Vagina (tissue), 2 donors: ENCODE data around the gene BASP1. TPM values are rescaled to one million over a fixed set of nuclear protein-coding genes. Genes with fewer than 3 reads are reported as not detected.
"Not testable (repeated sequence)": the region's sequence is repeated elsewhere in the genome, so short reads cannot be mapped to it uniquely, and the experiment has no call there.

Experiments used
- DNase-seq, 2 donors: peaks; one replicate each; pipeline ENCODE4 v3.0.0-alpha.2; 2017; ENCODE audit errors: extremely low spot score in 2 of 2
- H3K27ac ChIP-seq: fragments of 200-600 bp; sonication (generic); one replicate; pipeline ENCODE4 v1.5.1; 2019
- H3K27me3 ChIP-seq: fragments of 200-600 bp; sonication (generic); one replicate; pipeline ENCODE4 v1.5.1; 2019
- H3K36me3 ChIP-seq, 2 donors: fragments of 200-600 bp; sonication (generic); one replicate each; pipeline ENCODE4 v1.5.1; 2017 to 2019
- H3K4me1 ChIP-seq: fragments of 200-600 bp; sonication (generic); one replicate; pipeline ENCODE4 v1.5.1; 2019
- H3K4me3 ChIP-seq, 2 donors: fragments of 200-600 bp; sonication (generic); 1 replicate in 1 of 2; 2 replicates in 1 of 2; pipeline ENCODE4 v1.5.1; 2016 to 2019
- H3K9me3 ChIP-seq: fragments of 200-600 bp; sonication (generic); one replicate; pipeline ENCODE4 v1.5.1; 2019
- CTCF ChIP-seq, 3 experiments: fragments of 450-650 bp in 2 of 3; fragments of 200-600 bp in 1 of 3; sonication (generic) in 1 of 3; IDR thresholded peaks; one replicate each; pipeline ENCODE4 v1.5.1; 2017 to 2019; ENCODE audit warnings: antibody characterized with exemption in 3 of 3, mild to moderate bottlenecking in 2 of 3, moderate library complexity in 2 of 3
- POLR2A ChIP-seq, 2 donors: fragments of 450-650 bp; IDR thresholded peaks; one replicate each; pipeline ENCODE4 v1.6.1; 2017; ENCODE audit warnings: antibody characterized with exemption in 2 of 2, mild to moderate bottlenecking in 2 of 2, moderate library complexity in 2 of 2
- POLR2AphosphoS5 ChIP-seq, 2 donors: sonication (generic); formaldehyde crosslinking; IDR thresholded peaks; one replicate each; pipeline ENCODE4 v1.9.0; 2017; ENCODE audit warnings: antibody characterized with exemption in 2 of 2, mild to moderate bottlenecking in 2 of 2, low read depth in 1 of 2; ENCODE audit not compliant: insufficient read depth in 1 of 2
- intact Hi-C: fragments of 100-400 bp; cut with DNase I; formaldehyde crosslinking; loops from one replicate; pipeline ENCODE4 v1.15.1; 2023
- total RNA-seq: library from RNA; depleted of rRNA; stranded (reverse); fragments of >200 nt; gene quantifications from one replicate; pipeline ENCODE4 v1.2.3, GENCODE V29; 2016

BASP1 gene
- total RNA-seq, 1 donor from 2014 or later = 46.4 TPM

- no peaks in the 10 kb centered on the region for H3K9me3 ChIP-seq
- no peaks in the 10 kb centered on the region for H3K36me3 ChIP-seq
- intact Hi-C loops = no loop called here
- TF ChIP-seq POLR2A (IDR thresholded peaks at IDR 0.05) (no peak), POLR2AphosphoS5 (IDR thresholded peaks at IDR 0.05; ENCODE audit: insufficient read depth in 1 of 2, low read depth in 1 of 2) (no peak), CTCF (IDR thresholded peaks at IDR 0.05) (no peak)
- DNase-seq = no peak
- no peak overlapping the region for H3K27ac ChIP-seq
- peaks cover 29% of the 10 kb centered on the region for H3K4me1 ChIP-seq
- H3K27me3 ChIP-seq = no peaks in the 10 kb centered on the region
- H3K4me3 ChIP-seq = no peak overlapping the region
Measured at GRCh38 chr5:17305017-17305416, 87.6 kb downstream of the BASP1 start.

- TF ChIP-seq POLR2AphosphoS5 (IDR thresholded peaks at IDR 0.05; ENCODE audit: insufficient read depth in 1 of 2, low read depth in 1 of 2) (peak in 1 of 2 donors; percentile 64), POLR2A (IDR thresholded peaks at IDR 0.05) (no peak)
- Histone ChIP-seq H3K36me3 (no peaks in the 10 kb centered on the region), H3K4me1 (peaks cover 29% of the 10 kb centered on the region), H3K27me3 (no peaks in the 10 kb centered on the region), H3K27ac (peak overlapping the region; percentile 5), H3K9me3 (no peaks in the 10 kb centered on the region), H3K4me3 (no peak overlapping the region)
- intact Hi-C loops = no loop called here
- no peak for DNase-seq
Measured at GRCh38 chr5:17305964-17306725, 88.7 kb downstream of the BASP1 start.

- H3K27me3 ChIP-seq = no peaks in the 10 kb centered on the region
- intact Hi-C loops = no loop called here
- no peak overlapping the region for H3K4me3 ChIP-seq
- peaks cover 29% of the 10 kb centered on the region for H3K4me1 ChIP-seq
- H3K27ac ChIP-seq = peak overlapping the region; percentile 5
- no peak for DNase-seq
- H3K36me3 ChIP-seq = no peaks in the 10 kb centered on the region
- TF ChIP-seq CTCF (IDR thresholded peaks at IDR 0.05) (no peak), POLR2AphosphoS5 (IDR thresholded peaks at IDR 0.05; ENCODE audit: insufficient read depth in 1 of 2, low read depth in 1 of 2) (no peak), POLR2A (IDR thresholded peaks at IDR 0.05) (no peak)
- no peaks in the 10 kb centered on the region for H3K9me3 ChIP-seq
Measured at GRCh38 chr5:17306726-17307091, 89.3 kb downstream of the BASP1 start.

GRCh38 chr5:17307440-17307839 is 90.0 kb downstream of the BASP1 start:
- DNase-seq, H3K9me3 ChIP-seq, H3K27ac ChIP-seq, H3K27me3 ChIP-seq, H3K36me3 ChIP-seq, H3K4me3 ChIP-seq, intact Hi-C loops: not testable (repeated sequence)
- H3K4me1 ChIP-seq = peaks cover 23% of the 10 kb centered on the region

GRCh38 chr5:17308326-17309065 is 91.1 kb downstream of the BASP1 start:
- H3K9me3 ChIP-seq = no peaks in the 10 kb centered on the region
- H3K27ac ChIP-seq = no peak overlapping the region
- H3K4me1 ChIP-seq = peaks cover 14% of the 10 kb centered on the region
- no peak for DNase-seq
- H3K27me3 ChIP-seq = no peaks in the 10 kb centered on the region
- H3K36me3 ChIP-seq = no peaks in the 10 kb centered on the region
- TF ChIP-seq POLR2A (IDR thresholded peaks at IDR 0.05) (no peak), POLR2AphosphoS5 (IDR thresholded peaks at IDR 0.05; ENCODE audit: insufficient read depth in 1 of 2, low read depth in 1 of 2) (no peak), CTCF (IDR thresholded peaks at IDR 0.05) (no peak)
- no peak overlapping the region for H3K4me3 ChIP-seq
- intact Hi-C loops = no loop called here

- intact Hi-C loops = no loop called here
- TF ChIP-seq POLR2AphosphoS5 (IDR thresholded peaks at IDR 0.05; ENCODE audit: insufficient read depth in 1 of 2, low read depth in 1 of 2) = no peak
- no peak for TF ChIP-seq POLR2A (IDR thresholded peaks at IDR 0.05)
- TF ChIP-seq CTCF (IDR thresholded peaks at IDR 0.05) = no peak
- H3K4me3 ChIP-seq = no peak overlapping the region
- H3K27me3 ChIP-seq = no peaks in the 10 kb centered on the region
- H3K36me3 ChIP-seq = no peaks in the 10 kb centered on the region
- H3K9me3 ChIP-seq = no peaks in the 10 kb centered on the region
- DNase-seq = no peak
- H3K27ac ChIP-seq = no peak overlapping the region
- peaks cover 14% of the 10 kb centered on the region for H3K4me1 ChIP-seq
Measured at GRCh38 chr5:17309462-17309861, 92.0 kb downstream of the BASP1 start.

- DNase-seq, H3K27ac ChIP-seq, intact Hi-C loops, H3K9me3 ChIP-seq, H3K36me3 ChIP-seq, H3K27me3 ChIP-seq, H3K4me3 ChIP-seq, H3K4me1 ChIP-seq: not testable (repeated sequence)
Measured at GRCh38 chr5:17310502-17310901, 93.1 kb downstream of the BASP1 start.

- H3K27me3 ChIP-seq, intact Hi-C loops, H3K9me3 ChIP-seq, H3K4me3 ChIP-seq, H3K27ac ChIP-seq, H3K36me3 ChIP-seq, DNase-seq: not testable (repeated sequence)
- H3K4me1 ChIP-seq = peaks cover 12% of the 10 kb centered on the region
Measured at GRCh38 chr5:17311811-17312210, 94.4 kb downstream of the BASP1 start.
